IPS DF 19.7 (cell line): ENCODE measurements around the gene DBH.

Experiments used
- DNase-seq: peaks from one replicate; pipeline ENCODE4 v3.0.0-alpha.2; 2013; ENCODE audit warnings: low read depth, low spot score

DBH gene

GRCh38 chr9:133635533-133636531 lies at the start of gene DBH:
DBH (plus strand) TSS chr9:133636363; CDS start chr9:133636372, 9 bp downstream.
- no peak for DNase-seq

GRCh38 chr9:133587051-133587450 lies 49.1 kb upstream of the DBH start:
- no peak for DNase-seq

- DNase-seq, result no peak
Observed at GRCh38 chr9:133587466-133587865, 48.7 kb upstream of the DBH start.

GRCh38 chr9:133589454-133590227 lies 46.5 kb upstream of the DBH start:
- no peak for DNase-seq

GRCh38 chr9:133590231-133590855 lies 45.8 kb upstream of the DBH start:
- DNase-seq, result no peak

GRCh38 chr9:133591116-133591910 lies 44.9 kb upstream of the DBH start:
- DNase-seq, result no peak

- DNase-seq, result no peak
Observed at GRCh38 chr9:133591985-133592384, 44.2 kb upstream of the DBH start.

GRCh38 chr9:133592731-133593409 lies 43.3 kb upstream of the DBH start:
- DNase-seq, result no peak

- DNase-seq, result no peak
Observed at GRCh38 chr9:133593587-133594253, 42.4 kb upstream of the DBH start.

- no peak for DNase-seq
Observed at GRCh38 chr9:133594310-133594709, 41.9 kb upstream of the DBH start.

GRCh38 chr9:133595910-133596309 lies 40.3 kb upstream of the DBH start:
- no peak for DNase-seq

- DNase-seq, result no peak
Observed at GRCh38 chr9:133597316-133597957, 38.7 kb upstream of the DBH start.

- no peak for DNase-seq
Observed at GRCh38 chr9:133598978-133599377, 37.2 kb upstream of the DBH start.

- no peak for DNase-seq
Observed at GRCh38 chr9:133599470-133600173, 36.5 kb upstream of the DBH start.

GRCh38 chr9:133600739-133601138 lies 35.4 kb upstream of the DBH start:
- no peak for DNase-seq

- DNase-seq, result no peak
Observed at GRCh38 chr9:133601746-133602145, 34.4 kb upstream of the DBH start.

GRCh38 chr9:133602277-133602676 lies 33.9 kb upstream of the DBH start:
- no peak for DNase-seq

GRCh38 chr9:133603135-133603927 lies 32.8 kb upstream of the DBH start:
- no peak for DNase-seq
